SK-N-SH treated with all-trans-retinoic acid at 6 μM for 48 hours (cell line): ENCODE measurements around the gene CCR1.

ENCODE experiments used
- ARNTL ChIP-seq: fragments of 450-650 bp; formaldehyde crosslinking; IDR thresholded peaks from 2 replicates; pipeline ENCODE4 v1.5.0; 2020; ENCODE audit warnings: low read depth, mild to moderate bottlenecking, moderate library complexity, borderline replicate concordance
- CREB5 ChIP-seq: fragments of 250-450 bp; sonication (Bioruptor Pico); IDR thresholded peaks from 2 replicates; pipeline ENCODE4 v1.5.1; 2020; ENCODE audit warnings: low read depth, mild to moderate bottlenecking, moderate library complexity
- CSRNP3 ChIP-seq: fragments of 250-450 bp; sonication (Bioruptor Pico); IDR thresholded peaks from 2 replicates; pipeline ENCODE4 v1.5.1; 2021; ENCODE audit warnings: mild to moderate bottlenecking, moderate library complexity
- ESRRG ChIP-seq: fragments of 250-450 bp; sonication (Bioruptor Pico); IDR thresholded peaks from 2 replicates; pipeline ENCODE4 v1.6.1; 2021; ENCODE audit warnings: mild to moderate bottlenecking
- ISL1 ChIP-seq: fragments of 250-450 bp; sonication (Bioruptor Pico); IDR thresholded peaks from 2 replicates; pipeline ENCODE4 v2.1.2; 2022; ENCODE audit warnings: mild to moderate bottlenecking, moderate library complexity
- PATZ1 ChIP-seq: fragments of 250-450 bp; sonication (Bioruptor Pico); IDR thresholded peaks from 2 replicates; pipeline ENCODE4 v1.8.0; 2020; ENCODE audit warnings: mild to moderate bottlenecking, moderate library complexity, borderline replicate concordance
- PPARA ChIP-seq: fragments of 250-450 bp; sonication (Bioruptor Pico); IDR thresholded peaks from 2 replicates; pipeline ENCODE4 v1.5.0; 2020; ENCODE audit warnings: mild to moderate bottlenecking, borderline replicate concordance
- RARB ChIP-seq: fragments of 250-450 bp; sonication (Bioruptor Pico); IDR thresholded peaks from 2 replicates; pipeline ENCODE4 v1.8.0; 2021; ENCODE audit warnings: mild to moderate bottlenecking, moderate library complexity
- TCF4 ChIP-seq: fragments of 250-450 bp; sonication (Bioruptor Pico); IDR thresholded peaks from 2 replicates; pipeline ENCODE4 v1.8.0; 2021; ENCODE audit warnings: mild to moderate bottlenecking, moderate library complexity, borderline replicate concordance
- TSHZ2 ChIP-seq: fragments of 250-450 bp; sonication (Bioruptor Pico); IDR thresholded peaks from 2 replicates; pipeline ENCODE4 v1.5.0; 2020; ENCODE audit warnings: mild to moderate bottlenecking, moderate library complexity
- ZC3H10 ChIP-seq: fragments of 250-450 bp; sonication (Bioruptor Pico); IDR thresholded peaks from 2 replicates; pipeline ENCODE4 v1.5.1; 2021; ENCODE audit warnings: mild to moderate bottlenecking, moderate library complexity
- ZFP3 ChIP-seq: fragments of 250-450 bp; sonication (Bioruptor Pico); IDR thresholded peaks from 2 replicates; pipeline ENCODE4 v1.5.0; 2020; ENCODE audit warnings: mild to moderate bottlenecking, moderate library complexity
- ZNF565 ChIP-seq: fragments of 450-650 bp; formaldehyde crosslinking; conservative IDR thresholded peaks from 2 replicates; pipeline ENCODE4 v1.5.0; 2020; ENCODE audit warnings: low read depth, mild to moderate bottlenecking, moderate library complexity

- TF ChIP-seq ISL1 (CRISPR knock-in tag) = no peak
- TF ChIP-seq TCF4 (CRISPR knock-in tag) = no peak
- TF ChIP-seq PPARA (CRISPR knock-in tag) = no peak
- no peak for TF ChIP-seq RARB
- TF ChIP-seq ESRRG (CRISPR knock-in tag) = no peak
- no peak for TF ChIP-seq PATZ1 (CRISPR knock-in tag)
- no peak for TF ChIP-seq ZFP3
- TF ChIP-seq CSRNP3 (CRISPR knock-in tag) = no peak
- TF ChIP-seq CREB5 (CRISPR knock-in tag) = no peak
- TF ChIP-seq TSHZ2 (CRISPR knock-in tag) = no peak
- TF ChIP-seq ARNTL (CRISPR knock-in tag) = no peak
- no peak for TF ChIP-seq ZNF565
- no peak for TF ChIP-seq ZC3H10 (CRISPR knock-in tag)
Measured at GRCh38 chr3:46252980-46253379, 44.9 kb upstream of the CCR1 start.
